NCI-H524 (cell line): Measurements from ENCODE around the gene CHSY1.
A peak's percentile ranks its signal among the peaks of the same experiment; 100 is the strongest.

Experiments used
- DNase-seq, 2 experiments: peaks; one replicate each; lab custom pipeline; 2025; lab: John Stamatoyannopoulos, UW

The CHSY1 gene

GRCh38 chr15:101171954-101172353, 79.9 kb downstream of the CHSY1 start:
- no peak for DNase-seq

GRCh38 chr15:101170568-101171350, 81.1 kb downstream of the CHSY1 start:
- no peak for DNase-seq

- peak; percentile 23 to 86 for DNase-seq
Measured at GRCh38 chr15:101169495-101170071, 82.3 kb downstream of the CHSY1 start.

DNA sequence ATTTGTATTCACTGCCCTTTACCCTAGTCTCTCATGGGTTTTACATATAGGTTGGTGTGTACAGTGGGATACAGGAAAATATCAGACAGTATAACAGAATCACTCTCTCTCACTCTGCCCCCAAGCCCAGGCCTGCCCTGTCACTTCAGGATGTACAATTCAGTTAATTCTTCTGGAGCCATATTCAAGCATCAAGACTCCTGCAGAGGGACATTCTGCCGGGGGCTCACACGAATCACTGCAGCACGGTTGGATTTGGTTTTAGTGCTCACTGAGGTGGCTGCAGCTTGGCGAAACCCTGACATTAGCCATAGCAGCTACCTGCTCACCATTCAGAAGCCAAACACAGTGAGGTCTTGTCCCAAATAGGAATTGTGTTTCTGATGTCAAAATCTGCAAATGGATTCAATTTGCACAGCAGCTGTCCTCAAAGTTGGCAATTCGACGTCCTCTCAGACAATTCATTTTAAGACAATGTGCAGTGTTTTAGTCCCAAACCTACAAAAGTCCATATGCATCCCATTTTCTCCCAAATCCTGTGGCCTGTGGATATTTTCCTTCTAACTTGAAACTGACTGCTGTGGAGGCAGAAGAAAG, 82.9 kb downstream of the CHSY1 start:
- DNase-seq, result no peak

DNA sequence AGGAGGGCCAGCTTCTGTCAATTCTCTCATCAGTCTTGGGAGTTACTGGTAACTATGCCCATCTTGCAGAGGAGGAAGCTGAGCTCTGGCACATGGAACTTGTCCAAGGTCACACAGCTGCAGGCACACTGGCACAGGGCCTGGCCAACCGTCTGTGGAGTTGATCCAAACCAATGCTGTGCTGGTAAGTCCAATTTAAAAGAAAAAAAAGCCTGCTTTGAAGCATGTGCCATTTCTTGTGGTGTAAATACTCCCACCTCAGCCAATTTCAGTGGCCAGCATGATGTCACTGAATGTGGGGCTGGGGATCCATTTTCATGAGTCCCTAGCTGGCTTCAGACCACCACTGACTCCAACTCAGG, 83.4 kb downstream of the CHSY1 start:
- DNase-seq, result no peak

GRCh38 chr15:101167753-101168462, 83.9 kb downstream of the CHSY1 start:
- no peak for DNase-seq

- DNase-seq, result no peak
Measured at GRCh38 chr15:101167411-101167752, 84.5 kb downstream of the CHSY1 start.

DNA sequence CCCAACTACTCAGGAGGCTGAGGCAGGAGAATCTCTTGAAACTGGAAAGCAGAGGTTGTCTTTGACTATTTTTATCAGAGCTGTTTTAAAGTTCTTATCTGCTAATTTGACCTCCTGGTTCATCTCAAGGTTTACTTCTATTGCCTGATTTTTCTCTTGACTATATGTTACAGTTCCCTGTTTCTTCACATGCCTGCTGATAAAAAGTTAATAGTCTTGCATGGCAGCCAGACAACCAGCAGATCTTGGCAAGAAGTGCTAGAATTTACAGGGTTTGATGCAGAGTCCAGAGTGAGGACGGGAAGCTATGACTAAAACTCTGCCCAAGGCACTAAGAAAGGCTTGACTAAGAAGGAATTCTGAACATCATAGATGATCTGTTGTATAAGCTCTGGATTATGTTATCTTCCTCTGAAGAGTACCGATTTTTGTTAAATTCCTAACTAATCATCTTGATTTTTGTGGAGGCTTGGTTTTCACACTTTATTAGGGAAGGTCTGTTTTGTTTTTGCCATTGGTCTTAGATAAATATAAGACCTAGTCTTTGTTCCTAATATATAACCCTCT, 85.9 kb downstream of the CHSY1 start:
- DNase-seq, result no peak

GRCh38 chr15:101162701-101163483, 89.0 kb downstream of the CHSY1 start:
- peak; percentile 71 to 91 for DNase-seq

DNA sequence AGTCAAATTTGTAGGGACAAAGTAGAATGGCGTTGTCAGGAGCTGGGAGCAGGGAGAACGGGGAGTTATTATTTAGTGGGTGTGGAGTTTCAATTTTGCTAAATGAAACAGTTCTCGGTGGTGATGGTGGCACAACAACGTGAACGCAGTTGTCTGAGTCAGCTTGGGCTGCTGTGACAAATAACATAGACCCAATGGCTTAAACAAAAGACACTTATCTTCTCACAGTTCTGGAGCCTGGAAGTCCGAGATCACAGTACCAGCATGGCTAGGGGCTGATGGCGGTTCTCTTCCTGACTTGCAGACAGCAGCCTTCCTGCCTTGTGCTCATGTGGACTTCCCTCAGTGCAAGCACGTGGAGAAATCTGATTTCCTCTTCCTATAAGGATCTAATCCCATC, 90.2 kb downstream of the CHSY1 start:
- no peak for DNase-seq

- no peak for DNase-seq
Measured at GRCh38 chr15:101159936-101160815, 91.7 kb downstream of the CHSY1 start.

DNA sequence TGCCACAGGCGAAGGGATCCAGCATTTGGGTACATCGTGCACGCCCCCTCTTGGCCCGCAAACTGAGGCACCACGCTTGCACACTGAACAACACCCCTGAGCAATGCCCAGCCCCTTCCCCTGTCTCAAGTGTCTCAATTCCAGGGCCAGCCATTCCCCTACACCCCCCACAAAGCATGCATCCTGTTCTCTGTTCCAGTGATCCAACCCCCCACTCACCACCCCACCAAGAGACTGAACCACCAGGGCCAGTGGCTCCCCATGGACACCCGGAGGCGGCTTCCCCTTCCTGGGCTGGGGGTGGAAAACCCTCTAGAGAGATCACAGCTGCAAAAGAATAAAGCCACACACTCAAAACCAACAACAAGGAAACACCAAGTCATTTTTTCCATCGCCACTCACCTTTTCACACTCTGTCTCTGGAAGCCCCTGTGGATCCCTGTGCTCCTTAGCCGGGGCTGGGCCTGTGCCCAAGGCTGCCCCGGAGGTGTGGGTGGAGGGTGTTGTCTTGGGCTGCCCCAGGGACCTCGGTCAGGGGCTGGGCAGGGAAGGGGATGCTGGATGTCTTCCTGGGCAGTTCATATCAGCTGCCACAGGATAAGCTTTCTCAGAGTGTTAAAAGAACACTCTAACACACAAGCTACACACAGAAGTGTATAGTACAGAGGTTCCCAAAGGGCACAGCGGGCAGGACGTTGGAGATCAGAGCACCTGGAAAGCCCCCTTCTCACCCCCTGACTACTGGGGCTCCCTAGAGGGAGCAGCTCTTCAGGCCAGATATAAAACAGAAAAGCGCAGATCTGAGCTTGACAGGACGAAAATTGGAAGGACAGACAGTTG, 92.5 kb downstream of the CHSY1 start:
- no peak for DNase-seq

GRCh38 chr15:101158166-101159095, 93.4 kb downstream of the CHSY1 start:
- no peak for DNase-seq

- DNase-seq, result no peak
Measured at GRCh38 chr15:101157721-101158120, 94.1 kb downstream of the CHSY1 start.

DNA sequence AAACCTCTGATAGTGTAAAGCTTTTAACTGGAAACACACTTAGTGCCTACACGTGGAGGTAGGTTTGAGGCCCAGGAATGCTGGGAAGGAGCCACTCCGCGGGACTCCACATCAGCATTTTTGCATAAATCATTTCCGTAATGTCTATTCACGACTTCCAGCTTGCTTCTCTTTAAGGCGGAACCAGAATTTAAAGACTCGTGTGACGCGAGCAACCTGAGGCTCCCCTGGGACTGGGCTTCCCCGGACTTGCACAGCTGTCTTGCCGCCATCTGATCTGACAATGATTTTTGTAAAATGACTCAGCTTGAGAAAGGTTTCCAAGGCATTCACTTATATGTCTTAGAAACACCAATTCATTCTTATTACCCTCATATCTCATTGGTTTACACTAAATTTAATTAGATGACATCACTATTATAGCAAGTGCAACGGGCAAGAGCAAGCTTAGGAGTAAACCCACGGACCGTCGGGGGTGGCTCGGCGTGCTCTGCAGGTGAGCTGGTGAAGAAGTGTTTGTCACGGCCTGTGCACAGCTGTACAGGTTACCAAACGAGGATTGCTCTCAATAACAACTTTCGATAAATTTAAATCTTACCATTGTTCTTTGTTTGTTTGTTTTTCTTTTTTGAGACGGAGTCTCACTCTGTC, 95.2 kb downstream of the CHSY1 start:
- DNase-seq, result peak; percentile 73 to 90

DNA sequence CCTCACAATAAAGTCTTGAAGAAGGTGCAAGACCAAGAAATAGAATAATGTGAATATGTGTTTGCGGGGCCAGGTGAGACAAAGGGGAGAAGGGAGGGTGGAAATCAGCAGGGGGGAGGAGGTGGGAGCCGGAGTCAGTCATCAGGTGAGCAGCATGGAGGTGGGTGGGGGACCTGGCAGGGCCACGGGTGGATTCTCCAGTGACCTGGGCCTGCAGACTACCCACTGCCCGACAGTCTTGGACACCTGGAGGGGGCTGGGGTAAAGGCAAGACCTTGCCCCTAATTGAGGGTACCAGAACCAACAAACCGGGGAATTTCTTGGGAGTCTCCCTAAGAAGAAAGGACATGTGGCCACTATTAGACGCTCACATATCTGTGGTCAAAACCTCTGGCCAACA, 95.8 kb downstream of the CHSY1 start:
- no peak for DNase-seq

DNA sequence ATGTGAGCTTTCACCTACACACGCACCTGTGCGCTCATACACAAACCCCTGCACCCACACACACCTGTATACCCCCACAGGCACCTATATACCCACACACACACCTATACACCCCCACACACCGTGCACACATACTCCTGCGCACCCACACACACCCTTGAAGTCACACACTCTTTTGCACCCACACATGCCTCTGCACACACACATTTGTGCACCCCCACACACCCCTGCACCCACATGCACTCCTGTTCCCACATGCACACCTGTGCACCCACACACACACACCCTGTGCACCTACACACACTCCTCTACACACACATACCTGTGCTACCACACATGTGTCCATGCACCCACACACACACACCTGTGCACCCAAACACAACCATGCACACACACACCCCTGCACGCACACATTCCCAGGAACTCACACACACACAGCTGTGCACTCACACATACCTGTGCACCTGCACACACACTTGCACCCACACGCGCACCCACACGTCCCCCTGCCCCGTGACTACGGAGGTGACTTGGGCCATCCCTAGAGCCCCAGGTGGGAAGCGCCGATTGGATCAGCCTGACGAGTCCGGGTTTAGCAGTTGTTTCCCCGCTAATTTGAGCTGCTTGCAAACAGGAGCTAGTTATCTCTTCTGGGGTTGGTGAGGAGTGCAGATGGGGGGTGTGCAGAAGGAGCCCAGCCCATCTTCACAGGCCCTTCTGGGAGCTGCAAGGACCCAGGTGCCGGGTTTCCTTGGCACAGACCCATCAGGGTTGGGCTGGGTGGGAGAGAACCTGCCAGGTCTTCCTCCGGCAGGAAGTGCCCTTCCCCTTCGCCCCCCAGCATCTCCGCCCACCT, 97.8 kb downstream of the CHSY1 start:
- no peak for DNase-seq
